Pancreas (tissue), 10 donors: Measurements from ENCODE around the gene NELL1. TPM values are rescaled to one million over a fixed set of nuclear protein-coding genes. Genes with fewer than 3 reads are reported as not detected.

Source experiments
- ATAC-seq, 4 donors: fragments of 200-7000 bp; cut with Tn5 transposase; one replicate each; pipeline versions ENCODE4 v1.8.0 to v1.9.1; 2020; ENCODE audit warnings: mild to moderate bottlenecking in 4 of 4, moderate library complexity in 4 of 4
- DNase-seq, 6 donors: peaks; one replicate each; pipeline ENCODE4 v3.0.0-alpha.2; 2020
- FAIRE-seq: peaks from 2 replicates; lab custom pipeline; 2012; peaks lifted over from hg19 to GRCh38; lab: Jason Lieb, UNC
- H3K27ac ChIP-seq, 4 donors: fragments of 200-600 bp; sonication (generic); 1 replicate in 3 of 4; 2 replicates in 1 of 4; pipeline versions ENCODE4 v1.5.0 to v1.8.0; 2020
- H3K27me3 ChIP-seq, 4 donors: fragments of 200-600 bp; one replicate each; pipeline ENCODE4 v1.8.0; 2021
- H3K36me3 ChIP-seq, 3 donors: fragments of 200-600 bp; sonication (generic) in 1 of 3; one replicate each; pipeline versions ENCODE4 v1.5.0 to v1.8.0; 2020 to 2021
- H3K4me1 ChIP-seq, 3 donors: fragments of 200-600 bp; one replicate each; pipeline ENCODE4 v1.8.0; 2021
- H3K4me3 ChIP-seq, 4 donors: fragments of 200-600 bp; sonication (generic) in 2 of 4; one replicate each; pipeline versions ENCODE4 v1.5.0 to v1.8.0; 2020 to 2021
- H3K9me3 ChIP-seq, 4 donors: fragments of 200-600 bp; one replicate each; pipeline ENCODE4 v1.8.0; 2021
- CTCF ChIP-seq, 4 donors: fragments of 200-600 bp; sonication (generic) in 3 of 4; IDR thresholded peaks; one replicate each; pipeline versions ENCODE4 v1.5.0 to v1.8.0; 2021; ENCODE audit warnings: antibody characterized with exemption in 4 of 4
- WGBS, 2 donors: extraction: QIAGEN DNeasy Blood & Tissue Kit; methylation state at CpG; one replicate each; pipeline ENCODE4 v1.1.7; 2013; 5-methylcytosine and 5-hydroxymethylcytosine counted together
- intact Hi-C, 3 donors: fragments of 100-400 bp; cut with DNase I; formaldehyde crosslinking; loops; one replicate each; pipeline versions ENCODE4 v1.11.1 to v1.14.2; 2022
- polyA plus RNA-seq, 2 donors: library from polyadenylated mRNA; stranded (reverse); fragments of 200-250 nt; gene quantifications; one replicate each; pipeline ENCODE4 v1.2.3, GENCODE V29; 2013
- total RNA-seq, 6 donors: library from RNA; stranded (reverse); fragmentation: NEBNext Ultra II Directional in 4 of 6; extraction: Animal tissue kit (Norgen Biotek cat#: 25700) in 4 of 6; gene quantifications; one replicate each; pipeline versions ENCODE4 v1.2.1 to v1.2.4, GENCODE V29; 2021 to 2023
- donor health status: healthy with polysubstance abuse.
- donor health status: DM: no; HTN: no; CAD: no; lungs with moderate emphysema.
- donor health status: DM: no; HTN: no; CAD: no.
- donor health status: control.
- donor health status: control.
- donor health status: Bipolar disorder and iron deficiency.
- donor health status: DM: yes; HTN: yes; CAD: no.
- donor health status: DM: no; HTN: no; CAD: no.
- donor health status: DM: no; HTN: no; CAD: no.
- donor health status: DM: yes; HTN: yes; CAD: no.

Gene NELL1
- total RNA-seq (not detected), polyA plus RNA-seq (not detected)

- no peak for TF ChIP-seq CTCF (IDR thresholded peaks at IDR 0.05)
- H3K4me3 ChIP-seq: peak within 1 kb of the TSS in 1 of 4 donors; percentile 25
These were observed at the start of gene NELL1 for GRCh38 chr11:20668844-20669819. Gene NELL1 (plus strand): TSS chr11:20669586.

GRCh38 chr11:20620988-20621387 is 48.4 kb upstream of the NELL1 start:
- Histone ChIP-seq H3K9me3 (no peaks in the 10 kb centered on the region), H3K36me3 (no peaks in the 10 kb centered on the region), H3K4me3 (no peak overlapping the region), H3K27me3 (peaks cover 0 to 8% (median 0%) of the 10 kb centered on the region in 4 donors), H3K27ac (no peak overlapping the region), H3K4me1 (no peaks in the 10 kb centered on the region)
- intact Hi-C loops: no loop called here
- no peak for FAIRE-seq
- DNase-seq: no peak
- TF ChIP-seq CTCF (IDR thresholded peaks at IDR 0.05): no peak
- no peak for ATAC-seq
- WGBS, 2 donors: 52 to 53% methylated on average over 2 of the region's 2 CpGs

More at GRCh38 chr11:20668844-20669819, at the start of gene NELL1:
- WGBS, 2 donors: 1% methylated on average over 84 to 93 of the region's 93 CpGs
- intact Hi-C loops: no loop called here
- ATAC-seq (peak in 1 of 4 donors; percentile 26), FAIRE-seq (no peak), DNase-seq (peak in 2 of 6 donors; percentile 49 to 60)
- no peak within 1 kb of the TSS for H3K27ac ChIP-seq
- H3K36me3 ChIP-seq: no peaks in the 10 kb centered on the region
- H3K4me1 ChIP-seq: no peaks in the 10 kb centered on the region
- peaks cover 0 to 10% (median 3%) of the 10 kb centered on the region in 4 donors for H3K27me3 ChIP-seq
- H3K9me3 ChIP-seq: no peaks in the 10 kb centered on the region

GRCh38 chr11:20621679-20622078 is 47.7 kb upstream of the NELL1 start:
- Histone ChIP-seq H3K9me3 (no peaks in the 10 kb centered on the region), H3K36me3 (no peaks in the 10 kb centered on the region), H3K27me3 (peaks cover 0 to 8% (median 0%) of the 10 kb centered on the region in 4 donors), H3K4me3 (no peak overlapping the region), H3K27ac (no peak overlapping the region), H3K4me1 (no peaks in the 10 kb centered on the region)
- WGBS, 2 donors: 37 to 49% methylated on average over 6 of the region's 6 CpGs
- ATAC-seq (no peak), DNase-seq (no peak), FAIRE-seq (no peak)
- intact Hi-C loops: no loop called here
- no peak for TF ChIP-seq CTCF (IDR thresholded peaks at IDR 0.05)

GRCh38 chr11:20623252-20623651 is 46.1 kb upstream of the NELL1 start:
- no peak for ATAC-seq
- intact Hi-C loops: no loop called here
- no peak for FAIRE-seq
- Histone ChIP-seq H3K36me3 (no peaks in the 10 kb centered on the region), H3K27me3 (no peaks in the 10 kb centered on the region), H3K4me1 (no peaks in the 10 kb centered on the region), H3K4me3 (no peak overlapping the region), H3K27ac (no peak overlapping the region), H3K9me3 (no peaks in the 10 kb centered on the region)
- no peak for DNase-seq
- TF ChIP-seq CTCF (IDR thresholded peaks at IDR 0.05): no peak
- WGBS, 2 donors: 34 to 36% methylated on average over 4 of the region's 4 CpGs

GRCh38 chr11:20626279-20626678 is 43.1 kb upstream of the NELL1 start:
- Histone ChIP-seq H3K4me3 (no peak overlapping the region), H3K4me1 (no peaks in the 10 kb centered on the region), H3K9me3 (no peaks in the 10 kb centered on the region), H3K27ac (no peak overlapping the region), H3K36me3 (no peaks in the 10 kb centered on the region), H3K27me3 (no peaks in the 10 kb centered on the region)
- ATAC-seq: no peak
- intact Hi-C loops: no loop called here
- TF ChIP-seq CTCF (IDR thresholded peaks at IDR 0.05): no peak
- no peak for DNase-seq
- 51 to 60% methylated on average over 4 of the region's 4 CpGs for WGBS, 2 donors
- FAIRE-seq: no peak
